Spleen (tissue), 11 donors: ENCODE results near the gene SHQ1. TPM values are rescaled to one million over a fixed set of nuclear protein-coding genes. Genes with fewer than 3 reads are reported as not detected.

ENCODE experiments used
- DNase-seq: peaks from one replicate; pipeline ENCODE4 v3.0.0-alpha.2; 2020
- H3K27ac ChIP-seq, 8 donors: fragments of 200-600 bp; sonication (generic) in 7 of 8; 1 replicate in 4 of 8; 2 replicates in 4 of 8; pipeline versions ENCODE4 v1.5.0 to v1.8.0; 2016 to 2021; ENCODE audit warnings: inconsistent platforms in 4 of 8, mild to moderate bottlenecking in 4 of 8, moderate library complexity in 1 of 8
- H3K27me3 ChIP-seq, 7 donors: fragments of 200-600 bp; sonication (generic) in 6 of 7; replicated peaks in 1 of 7; 1 replicate in 4 of 7; 2 replicates in 3 of 7; pipeline versions ENCODE4 v1.5.0 to v1.8.0; 2016 to 2021; ENCODE audit warnings: inconsistent platforms in 3 of 7, mild to moderate bottlenecking in 1 of 7
- H3K36me3 ChIP-seq, 6 donors: fragments of 200-600 bp; sonication (generic) in 5 of 6; 1 replicate in 4 of 6; 2 replicates in 2 of 6; pipeline versions ENCODE4 v1.5.0 to v1.8.0; 2016 to 2021; ENCODE audit warnings: inconsistent platforms in 2 of 6
- H3K4me1 ChIP-seq, 6 donors: fragments of 200-600 bp; sonication (generic) in 5 of 6; 1 replicate in 3 of 6; 2 replicates in 3 of 6; pipeline versions ENCODE4 v1.5.0 to v1.8.0; 2016 to 2021; ENCODE audit warnings: inconsistent platforms in 3 of 6
- H3K4me3 ChIP-seq, 8 donors: fragments of 200-600 bp; sonication (generic) in 7 of 8; 1 replicate in 4 of 8; 2 replicates in 4 of 8; pipeline versions ENCODE4 v1.5.0 to v1.8.0; 2016 to 2021; ENCODE audit warnings: inconsistent platforms in 4 of 8, mild to moderate bottlenecking in 4 of 8, moderate library complexity in 2 of 8
- H3K9me3 ChIP-seq, 8 donors: fragments of 200-600 bp; sonication (generic) in 7 of 8; 1 replicate in 4 of 8; 2 replicates in 4 of 8; pipeline versions ENCODE4 v1.5.0 to v1.8.0; 2016 to 2021; ENCODE audit warnings: inconsistent platforms in 4 of 8
- POLR2A ChIP-seq, 3 donors: fragments of 450-650 bp; IDR thresholded peaks; one replicate each; pipeline ENCODE4 v1.5.1; 2017; ENCODE audit warnings: antibody characterized with exemption in 3 of 3, mild to moderate bottlenecking in 1 of 3
- POLR2AphosphoS5 ChIP-seq, 3 donors: sonication (generic); formaldehyde crosslinking; IDR thresholded peaks; one replicate each; pipeline ENCODE4 v1.5.1; 2017; ENCODE audit warnings: antibody characterized with exemption in 3 of 3
- WGBS, 5 donors: extraction: QIAGEN DNeasy Blood & Tissue Kit in 3 of 5; methylation state at CpG; one replicate each; pipeline versions ENCODE4 v1.1.5 to v1.1.7; 2013 to 2018; 5-methylcytosine and 5-hydroxymethylcytosine counted together
- intact Hi-C: fragments of 100-400 bp; cut with DNase I; formaldehyde crosslinking; loops from one replicate; pipeline ENCODE4 v1.15.0; 2023; ENCODE audit warnings: low total_unique reads
- polyA plus RNA-seq, 3 donors: library from polyadenylated mRNA; stranded (reverse); fragments of 200-250 nt; gene quantifications; one replicate each; pipeline ENCODE4 v1.2.1, GENCODE V29; 2013
- total RNA-seq, 7 donors: library from RNA; depleted of rRNA in 3 of 7; stranded (reverse); fragments of >200 nt in 3 of 7; fragmentation: NEBNext Ultra II Directional in 4 of 7; extraction: Animal tissue kit (Norgen Biotek cat#: 25700) in 4 of 7; gene quantifications; one replicate each; pipeline versions ENCODE4 v1.1.0 to v1.2.1, GENCODE V29; 2016 to 2021
- TF ChIP-seq, protein P1 (sequence below), 11 experiments: fragments of 200-600 bp in 7 of 11; fragments of 450-650 bp in 4 of 11; sonication (generic) in 4 of 11; IDR thresholded peaks in 8 of 11; conservative IDR thresholded peaks in 3 of 11; 1 replicate in 7 of 11; 2 replicates in 4 of 11; pipeline versions ENCODE4 v1.4.0 to v1.8.0; 2016 to 2021; ENCODE audit warnings: antibody characterized with exemption in 11 of 11, inconsistent platforms in 4 of 11, mild to moderate bottlenecking in 1 of 11
- donor health status: healthy with polysubstance abuse.
- donor health status: DM: no; HTN: no; CAD: no; lungs with moderate emphysema.
- donor health status: DM: no; HTN: no; CAD: no.
- donor health status: Bipolar disorder and iron deficiency.
- donor health status: healthy.
- donor health status: DM: no; HTN: no; CAD: no.
- donor health status: DM: yes; HTN: yes; CAD: no.

Gene SHQ1
- total and polyA plus RNA-seq, 10 donors, result 6.7 to 28.6 (median 16.7) TPM

DNA sequence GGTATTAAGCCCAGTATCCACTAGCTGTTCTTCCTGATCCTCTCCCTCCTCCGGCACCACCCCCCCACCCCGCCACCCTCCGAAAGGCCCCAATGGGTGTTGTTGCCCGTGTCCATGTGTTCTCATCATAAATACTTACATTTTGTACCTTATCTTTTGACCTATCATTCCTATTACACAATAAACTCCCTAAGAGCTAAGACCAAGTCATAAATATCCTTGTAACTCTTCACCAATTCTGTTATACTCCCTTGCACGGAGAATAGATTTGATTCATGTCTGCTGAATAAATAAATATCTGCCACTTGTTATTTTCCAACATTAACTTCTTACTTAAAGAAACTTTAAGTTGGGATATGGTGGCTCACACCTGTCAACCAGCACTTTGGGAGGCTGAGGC, 43.9 kb downstream of the SHQ1 start:
- no peak overlapping the region for H3K4me3 ChIP-seq
- TF ChIP-seq, protein P1, sequence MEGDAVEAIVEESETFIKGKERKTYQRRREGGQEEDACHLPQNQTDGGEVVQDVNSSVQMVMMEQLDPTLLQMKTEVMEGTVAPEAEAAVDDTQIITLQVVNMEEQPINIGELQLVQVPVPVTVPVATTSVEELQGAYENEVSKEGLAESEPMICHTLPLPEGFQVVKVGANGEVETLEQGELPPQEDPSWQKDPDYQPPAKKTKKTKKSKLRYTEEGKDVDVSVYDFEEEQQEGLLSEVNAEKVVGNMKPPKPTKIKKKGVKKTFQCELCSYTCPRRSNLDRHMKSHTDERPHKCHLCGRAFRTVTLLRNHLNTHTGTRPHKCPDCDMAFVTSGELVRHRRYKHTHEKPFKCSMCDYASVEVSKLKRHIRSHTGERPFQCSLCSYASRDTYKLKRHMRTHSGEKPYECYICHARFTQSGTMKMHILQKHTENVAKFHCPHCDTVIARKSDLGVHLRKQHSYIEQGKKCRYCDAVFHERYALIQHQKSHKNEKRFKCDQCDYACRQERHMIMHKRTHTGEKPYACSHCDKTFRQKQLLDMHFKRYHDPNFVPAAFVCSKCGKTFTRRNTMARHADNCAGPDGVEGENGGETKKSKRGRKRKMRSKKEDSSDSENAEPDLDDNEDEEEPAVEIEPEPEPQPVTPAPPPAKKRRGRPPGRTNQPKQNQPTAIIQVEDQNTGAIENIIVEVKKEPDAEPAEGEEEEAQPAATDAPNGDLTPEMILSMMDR (IDR thresholded peaks at IDR 0.05 in 8 of 11, conservative IDR thresholded peaks at IDR 0.05 in 3 of 11), result no peak
- no peak for TF ChIP-seq POLR2A (IDR thresholded peaks at IDR 0.05)
- no peak for DNase-seq
- H3K9me3 ChIP-seq, result no peaks in the 10 kb centered on the region
- 93 to 98% (median 97%) methylated on average over 5 of the region's 5 CpGs for WGBS, 5 donors
- H3K27ac ChIP-seq, result no peak overlapping the region
- H3K27me3 ChIP-seq, result no peaks in the 10 kb centered on the region
- H3K4me1 ChIP-seq, result no peaks in the 10 kb centered on the region
- H3K36me3 ChIP-seq, result peaks cover 0 to 13% (median 0%) of the 10 kb centered on the region in 6 donors
- intact Hi-C loops, result no loop called here

DNA sequence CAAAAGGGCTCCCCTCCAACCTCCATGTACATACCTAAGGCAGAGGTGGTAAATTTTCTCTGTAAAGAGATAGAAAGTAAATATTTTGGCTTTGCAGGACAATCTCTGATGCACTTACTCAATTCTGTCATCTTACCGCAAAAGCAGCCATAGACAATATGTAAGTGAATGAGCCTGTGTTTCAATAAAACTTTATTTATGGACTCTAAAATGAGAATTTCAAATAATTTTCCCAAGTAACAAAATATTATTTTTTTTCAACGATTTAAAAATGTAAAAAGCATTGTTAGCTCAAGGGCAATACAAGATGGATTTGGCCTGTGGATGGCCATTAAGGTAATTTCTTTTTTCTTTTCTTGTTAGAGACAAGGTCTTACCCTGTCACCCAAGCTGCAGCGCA, 44.7 kb downstream of the SHQ1 start:
- Histone ChIP-seq H3K4me1 (no peaks in the 10 kb centered on the region), H3K27ac (no peak overlapping the region), H3K9me3 (no peaks in the 10 kb centered on the region), H3K27me3 (no peaks in the 10 kb centered on the region), H3K4me3 (no peak overlapping the region), H3K36me3 (peaks cover 0 to 9% (median 2%) of the 10 kb centered on the region in 6 donors)
- DNase-seq, result no peak
- 94 to 99% (median 96%) methylated on average over 3 of the region's 3 CpGs for WGBS, 5 donors
- TF ChIP-seq POLR2A (IDR thresholded peaks at IDR 0.05), result no peak
- TF ChIP-seq POLR2AphosphoS5 (IDR thresholded peaks at IDR 0.05), result no peak
- TF ChIP-seq, protein P1 (IDR thresholded peaks at IDR 0.05 in 8 of 11, conservative IDR thresholded peaks at IDR 0.05 in 3 of 11), result no peak
- intact Hi-C loops, result no loop called here

DNA sequence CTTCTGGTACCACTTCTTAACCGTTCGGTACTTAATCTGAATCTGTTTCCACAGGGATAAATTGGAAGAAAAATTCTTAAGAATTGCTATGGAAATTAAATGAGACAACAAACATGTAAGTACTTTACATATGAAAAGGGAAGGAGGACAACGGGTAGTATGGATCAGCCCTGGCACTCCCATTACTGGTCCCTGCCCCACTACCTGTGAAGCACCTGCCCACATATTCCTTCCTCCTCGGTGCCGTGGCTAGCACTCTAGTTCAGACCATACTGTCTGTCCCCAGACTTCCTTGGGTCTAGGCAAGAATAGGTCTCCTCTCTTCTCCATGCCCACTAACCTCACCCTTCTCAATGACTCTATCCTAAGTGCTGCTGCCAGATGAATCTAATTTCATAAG, 46.2 kb downstream of the SHQ1 start:
- Histone ChIP-seq H3K27ac (no peak overlapping the region), H3K4me1 (no peaks in the 10 kb centered on the region), H3K4me3 (no peak overlapping the region), H3K36me3 (peaks cover 0 to 9% (median 2%) of the 10 kb centered on the region in 6 donors), H3K9me3 (no peaks in the 10 kb centered on the region), H3K27me3 (no peaks in the 10 kb centered on the region)
- no peak for DNase-seq
- WGBS, 5 donors, result 90 to 98% (median 93%) methylated on average over 5 of the region's 5 CpGs
- TF ChIP-seq POLR2AphosphoS5 (IDR thresholded peaks at IDR 0.05) (no peak), POLR2A (IDR thresholded peaks at IDR 0.05) (no peak)
- TF ChIP-seq, protein P1 (IDR thresholded peaks at IDR 0.05 in 8 of 11, conservative IDR thresholded peaks at IDR 0.05 in 3 of 11), result no peak
- intact Hi-C loops, result no loop called here

DNA sequence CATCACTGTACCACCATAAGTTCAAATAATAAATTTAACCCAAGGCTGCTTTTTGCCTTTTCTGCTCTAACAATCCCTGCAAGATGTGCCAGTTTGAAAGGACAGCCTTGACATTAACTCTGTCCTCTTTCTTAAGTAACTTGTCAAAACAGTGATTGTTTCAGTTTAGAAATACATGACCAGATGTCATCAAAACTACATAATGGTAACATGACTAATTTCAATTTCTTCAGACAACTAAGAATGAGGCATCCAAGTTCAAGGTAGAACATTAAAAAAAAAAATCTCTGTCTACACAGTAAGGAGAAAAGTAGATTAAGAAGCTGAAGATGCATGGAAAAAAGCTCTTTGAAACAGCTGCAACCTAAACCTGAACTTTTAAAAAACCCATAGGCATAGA, 47.4 kb downstream of the SHQ1 start:
- Histone ChIP-seq H3K27ac (no peak overlapping the region), H3K9me3 (no peaks in the 10 kb centered on the region), H3K4me1 (no peaks in the 10 kb centered on the region), H3K36me3 (peaks cover 0 to 13% (median 2%) of the 10 kb centered on the region in 6 donors), H3K4me3 (no peak overlapping the region), H3K27me3 (no peaks in the 10 kb centered on the region)
- no peak for DNase-seq
- TF ChIP-seq POLR2A (IDR thresholded peaks at IDR 0.05) (no peak), POLR2AphosphoS5 (IDR thresholded peaks at IDR 0.05) (no peak)
- TF ChIP-seq, protein P1 (IDR thresholded peaks at IDR 0.05 in 8 of 11, conservative IDR thresholded peaks at IDR 0.05 in 3 of 11), result no peak
- intact Hi-C loops, result no loop called here
